NCI-H2196 treated with DMSO at 0.1 percent for 48 hours (cell line): Measurements from ENCODE around the gene IL6.
"Not testable (repeated sequence)": the region's sequence is repeated elsewhere in the genome, so short reads cannot be mapped to it uniquely, and the experiment has no call there.

Source experiments
- DNase-seq: peaks from one replicate; lab custom pipeline; 2025; ENCODE audit not compliant: unreplicated experiment; lab: John Stamatoyannopoulos, UW

The IL6 gene

DNA sequence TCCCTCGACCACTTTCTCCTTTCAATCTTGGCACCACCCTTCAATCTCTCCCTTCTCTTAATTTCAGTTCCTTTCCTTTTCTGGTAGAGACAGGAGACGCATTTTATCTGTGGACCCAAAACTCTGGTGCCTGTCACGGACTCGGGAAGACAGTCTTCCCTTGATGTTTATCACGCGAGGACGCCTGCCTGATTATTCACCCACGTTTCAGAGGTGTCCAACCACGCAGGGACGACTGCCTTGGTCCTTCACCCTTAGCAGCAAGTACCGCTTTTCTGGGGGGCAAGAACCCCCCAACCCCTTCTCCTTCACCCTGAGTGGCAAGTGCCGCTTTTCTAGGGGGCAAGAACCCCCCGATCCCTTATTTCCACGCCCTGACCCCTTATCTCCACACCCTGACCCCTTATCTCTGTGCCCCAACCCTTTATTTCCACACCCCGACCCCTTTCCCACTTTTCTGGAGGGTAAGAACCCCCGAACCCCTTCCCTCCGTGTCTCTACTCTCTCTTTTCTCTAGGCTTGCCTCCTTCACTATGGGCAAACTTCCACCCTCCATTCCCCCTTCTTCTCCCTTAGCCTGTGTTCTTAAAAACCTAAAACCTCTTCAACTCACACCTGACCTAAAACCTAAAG lies 22.9 kb upstream of the IL6 start:
- not testable (repeated sequence) for DNase-seq

- DNase-seq = not testable (repeated sequence)
Observed at GRCh38 chr7:22704722-22705121, 22.3 kb upstream of the IL6 start.

DNA sequence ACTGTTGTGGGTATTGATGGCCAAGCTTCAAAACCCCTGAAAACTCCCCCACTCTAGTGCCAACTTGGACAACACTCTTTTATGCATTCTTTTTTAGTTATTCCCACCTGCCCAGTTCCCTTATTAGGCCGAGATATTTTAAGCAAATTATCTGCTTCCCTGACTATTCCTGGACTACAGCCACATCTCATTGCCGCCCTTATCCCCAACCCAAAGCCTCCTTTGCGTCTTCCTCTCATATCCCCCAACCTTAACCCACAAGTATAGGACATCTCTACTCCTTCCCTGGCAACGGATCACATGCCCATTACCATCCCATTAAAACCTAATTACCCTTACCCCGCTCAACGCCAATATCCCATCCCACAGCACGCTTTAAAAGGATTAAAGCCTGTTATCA lies 21.1 kb upstream of the IL6 start:
- not testable (repeated sequence) for DNase-seq

DNA sequence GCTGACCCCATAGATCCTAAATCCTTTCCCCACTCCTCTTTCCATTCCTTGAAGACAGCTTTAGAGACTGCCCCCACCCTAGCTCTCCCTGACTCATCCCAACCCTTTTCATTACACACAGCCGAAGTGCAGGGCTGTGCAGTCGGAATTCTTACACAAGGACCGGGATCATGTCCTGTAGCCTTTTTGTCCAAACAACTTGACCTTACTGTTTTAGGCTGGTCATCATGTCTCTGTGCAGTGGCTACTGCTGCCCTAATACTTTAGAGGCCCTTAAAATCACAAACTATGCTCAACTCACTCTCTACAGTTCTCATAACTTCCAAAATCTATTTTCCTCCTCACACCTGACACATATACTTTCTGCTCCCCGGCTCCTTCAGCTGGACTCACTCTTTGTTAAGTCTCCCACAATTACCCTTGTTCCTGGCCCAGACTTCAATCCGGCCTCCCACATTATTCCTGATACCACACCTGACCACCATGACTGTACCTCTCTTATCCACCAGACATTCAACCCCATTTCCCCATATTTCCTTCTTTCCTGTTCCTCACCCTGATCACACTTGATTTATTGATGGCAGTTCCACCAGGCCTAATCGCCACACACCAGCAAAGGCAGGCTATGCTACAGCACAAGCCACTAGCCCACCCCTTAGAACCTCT lies 19.8 kb upstream of the IL6 start:
- DNase-seq = not testable (repeated sequence)

- not testable (repeated sequence) for DNase-seq
Observed at GRCh38 chr7:22708214-22708613, 18.8 kb upstream of the IL6 start.

- not testable (repeated sequence) for DNase-seq
Observed at GRCh38 chr7:22708677-22709061, 18.3 kb upstream of the IL6 start.

DNA sequence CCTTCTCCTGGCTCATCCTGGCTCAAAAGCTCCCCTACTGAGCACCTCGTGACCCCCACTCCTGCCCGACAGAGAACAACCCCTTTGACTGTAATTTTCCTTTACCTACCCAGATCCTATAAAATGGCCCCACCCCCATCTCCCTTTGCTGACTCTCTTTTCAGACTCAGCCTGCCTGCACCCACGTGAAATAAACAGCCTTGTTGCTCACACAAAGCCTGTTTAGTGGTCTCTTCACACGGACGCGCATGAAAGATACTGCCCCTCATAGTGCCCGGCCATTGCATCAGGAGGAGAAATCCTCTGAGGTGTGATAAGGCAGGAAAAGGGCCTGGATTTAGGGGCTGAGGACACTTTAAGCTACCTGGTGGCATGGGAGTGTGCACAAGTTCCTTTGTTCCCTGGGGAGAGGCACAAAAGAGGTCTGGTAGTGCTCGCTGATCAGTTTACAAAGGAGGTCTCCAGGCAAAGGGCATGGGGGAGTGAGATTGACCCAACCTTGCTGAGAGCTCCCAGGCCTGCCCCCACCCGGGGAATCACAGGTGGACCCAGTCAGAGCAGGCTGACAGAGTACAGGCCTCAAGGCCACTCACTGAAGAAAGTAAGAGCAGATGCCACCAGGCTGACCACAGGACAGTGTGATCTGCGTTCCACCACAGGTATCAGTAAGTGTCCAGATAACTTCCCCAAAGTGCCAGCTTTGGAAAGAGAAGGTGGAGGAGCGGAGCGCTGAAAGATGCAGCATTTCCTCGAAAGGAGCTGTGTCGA lies 17.8 kb upstream of the IL6 start:
- DNase-seq = not testable (repeated sequence)

GRCh38 chr7:22709857-22710256 lies 17.1 kb upstream of the IL6 start:
- no peak for DNase-seq

GRCh38 chr7:22712999-22713398 lies 14.0 kb upstream of the IL6 start:
- DNase-seq = no peak

GRCh38 chr7:22713463-22713862 lies 13.5 kb upstream of the IL6 start:
- no peak for DNase-seq

- DNase-seq = no peak
Observed at GRCh38 chr7:22715969-22716368, 11.0 kb upstream of the IL6 start.

DNA sequence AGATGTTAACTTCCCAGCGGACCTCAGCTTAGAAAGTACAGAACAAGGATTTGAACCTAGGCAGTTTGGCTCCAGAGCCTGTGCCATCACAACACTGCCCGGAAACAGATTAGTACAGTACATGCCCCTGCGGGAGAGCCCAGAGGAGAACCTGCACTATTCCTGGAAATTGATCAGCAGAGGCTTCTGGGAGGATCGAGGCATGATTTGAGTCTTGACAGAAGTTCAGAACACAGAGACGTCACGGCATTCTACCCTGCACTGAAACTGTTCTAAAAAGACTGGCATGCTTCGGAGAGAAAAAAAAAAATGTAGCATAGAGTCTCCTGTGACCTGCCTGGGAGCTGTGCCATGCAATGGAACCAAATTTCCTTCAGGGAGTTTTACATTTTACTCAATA lies 9.2 kb upstream of the IL6 start:
- DNase-seq = no peak

DNA sequence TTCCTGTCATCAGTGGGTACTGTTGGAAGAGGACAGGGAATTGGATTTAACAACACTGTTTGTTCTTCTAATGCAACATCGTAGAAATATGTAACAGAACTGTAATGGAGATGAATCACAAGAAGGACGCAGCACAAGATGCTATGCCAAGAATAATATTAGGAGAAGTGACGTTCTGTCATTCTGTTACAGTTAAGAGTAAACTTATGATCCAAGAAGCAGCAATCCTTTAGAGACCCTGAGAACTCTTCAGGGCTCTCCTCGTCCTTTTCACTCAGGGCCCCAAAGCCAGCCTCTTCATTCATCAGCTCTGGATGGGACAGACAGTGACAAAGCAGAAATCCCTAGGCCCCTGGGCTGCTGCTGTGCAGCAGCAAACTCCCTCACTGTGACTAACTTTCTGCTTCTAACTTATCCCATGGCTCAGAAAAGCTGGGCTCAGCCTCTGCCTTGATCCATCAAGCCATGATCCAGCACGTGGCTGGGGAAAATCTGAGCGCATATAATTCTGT lies 8.7 kb upstream of the IL6 start:
- DNase-seq = no peak

GRCh38 chr7:22718911-22719420 lies 8.0 kb upstream of the IL6 start:
- DNase-seq = no peak

DNA sequence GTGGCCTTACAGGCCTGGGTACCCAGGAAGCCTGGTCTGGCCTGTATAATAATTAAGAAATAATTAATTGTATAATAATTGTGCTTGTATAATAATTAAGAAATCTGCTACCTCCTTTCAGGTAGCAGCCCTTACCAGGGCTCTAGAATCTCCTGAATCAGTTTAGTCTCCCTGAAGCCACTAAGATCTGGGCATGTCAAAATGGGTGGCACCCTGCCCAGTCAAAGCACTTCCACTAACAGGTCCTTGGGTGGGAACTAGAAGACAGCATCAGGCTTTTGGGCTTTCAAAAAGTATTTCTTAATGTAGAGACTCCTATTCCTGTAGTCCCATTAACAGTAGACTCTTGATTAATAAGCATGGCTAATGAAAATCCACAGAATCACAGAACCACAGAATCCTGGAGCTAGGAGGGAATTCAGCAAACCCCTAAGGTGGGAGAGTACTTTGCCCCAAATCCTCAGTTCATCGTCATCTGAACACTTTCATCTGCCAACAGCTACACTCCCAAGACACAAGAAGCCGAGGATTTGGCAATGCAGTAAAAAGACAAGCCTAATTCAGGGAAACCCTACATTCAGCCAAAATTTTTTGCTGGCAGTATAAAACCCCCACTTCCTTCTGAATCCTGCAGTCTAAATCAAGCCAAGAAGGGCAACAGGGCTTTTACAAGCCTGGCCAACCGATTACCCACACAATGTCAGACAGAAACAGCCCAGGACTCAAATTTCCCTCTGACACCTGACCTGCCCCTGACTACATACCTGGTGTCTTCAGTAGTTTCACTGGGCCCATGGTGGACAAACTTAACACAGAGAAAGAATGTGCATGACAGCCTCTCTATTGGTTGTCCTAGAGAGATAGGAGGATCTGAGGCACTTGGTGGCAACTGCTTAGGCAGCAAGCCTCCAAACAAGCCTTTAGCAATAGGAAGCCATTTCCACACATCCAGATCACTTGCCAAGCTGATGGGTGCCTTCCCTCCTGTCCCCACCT lies 5.9 kb upstream of the IL6 start:
- no peak for DNase-seq

DNA sequence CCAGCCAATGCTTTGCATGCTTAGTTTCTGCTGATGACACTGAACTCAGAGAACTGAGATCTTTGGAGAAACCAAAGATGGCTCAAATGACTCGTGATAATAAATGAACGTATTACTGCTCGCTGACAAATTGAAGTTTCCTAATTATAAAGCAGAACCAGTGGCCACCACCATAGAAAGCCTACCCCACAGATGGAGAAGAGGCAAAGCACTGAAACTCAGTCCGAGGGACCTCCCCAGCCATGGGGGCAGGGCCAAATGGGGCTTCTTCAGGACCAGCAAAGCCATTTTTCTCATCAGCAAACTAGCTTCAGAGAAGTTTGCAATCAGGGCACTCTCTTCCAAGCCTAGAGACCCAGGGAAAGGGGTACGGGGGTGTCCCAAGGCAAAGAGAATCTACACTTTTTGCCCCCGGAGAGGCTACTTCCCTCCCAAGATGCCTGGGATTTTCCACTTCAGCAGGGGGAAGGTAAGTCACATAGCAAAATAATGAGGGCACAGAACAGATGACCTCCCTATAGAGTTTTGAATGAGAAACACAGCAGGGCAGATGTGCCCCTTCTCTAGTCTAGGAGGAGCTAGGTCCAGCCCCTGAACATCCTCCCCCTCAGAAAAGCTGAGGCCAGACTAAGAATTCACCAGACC lies 4.3 kb upstream of the IL6 start:
- no peak for DNase-seq

GRCh38 chr7:22723181-22723601 lies 3.8 kb upstream of the IL6 start:
- no peak for DNase-seq

DNA sequence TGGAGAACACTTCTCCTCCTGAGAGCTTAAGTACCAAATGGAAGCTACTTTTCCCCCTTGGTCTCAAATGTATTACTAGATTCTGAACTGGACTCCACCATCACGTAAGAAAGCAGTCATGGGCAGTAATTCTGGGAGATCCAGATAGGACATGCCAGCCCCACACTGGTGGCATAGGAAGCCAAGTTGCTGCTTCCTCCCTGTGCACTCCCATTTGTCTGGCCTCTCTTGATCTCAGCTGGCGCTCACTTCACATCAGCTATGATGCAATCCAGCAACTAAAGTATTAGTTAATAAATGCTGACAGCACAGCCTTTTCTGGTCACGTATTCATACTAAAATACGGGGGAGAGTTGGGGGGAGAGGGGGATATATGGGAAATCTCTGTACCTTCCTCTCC lies 3.4 kb upstream of the IL6 start:
- DNase-seq = no peak

DNA sequence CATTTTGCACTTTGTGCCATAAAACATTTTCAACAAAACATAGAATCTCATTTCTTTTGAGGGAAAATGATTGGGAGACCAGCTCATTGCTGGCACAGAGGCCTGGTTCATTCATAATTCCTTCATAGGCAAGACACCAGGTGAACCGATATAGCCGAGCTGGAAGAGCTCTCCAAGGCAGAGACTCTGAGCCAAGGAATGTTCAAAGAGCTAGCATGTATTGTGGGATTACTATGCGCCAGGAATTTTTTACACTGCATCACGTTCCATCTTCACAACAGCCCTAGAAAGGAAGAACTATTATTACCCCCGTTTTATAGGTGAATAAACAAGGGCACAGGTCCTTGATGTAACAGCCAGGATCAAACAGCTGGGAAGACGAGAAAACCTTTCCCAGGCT lies 2.1 kb upstream of the IL6 start:
- no peak for DNase-seq

- no peak for DNase-seq
Observed at GRCh38 chr7:22725585-22725984, 1.4 kb upstream of the IL6 start.
